HG03565 (cell line): ENCODE data around the gene SCRN1.
A peak's percentile ranks its signal among the peaks of the same experiment; 100 is the strongest.

Experiments used
- ATAC-seq: cut with Tn5 transposase; IDR thresholded peaks from one replicate; pipeline ENCODE4 v1.9.1; 2021; ENCODE audit warnings: mild to moderate bottlenecking, moderate library complexity; ENCODE audit not compliant: unreplicated experiment

The SCRN1 gene

GRCh38 chr7:29929018-29929807, 60.4 kb downstream of the SCRN1 start:
- ATAC-seq = no peak

DNA sequence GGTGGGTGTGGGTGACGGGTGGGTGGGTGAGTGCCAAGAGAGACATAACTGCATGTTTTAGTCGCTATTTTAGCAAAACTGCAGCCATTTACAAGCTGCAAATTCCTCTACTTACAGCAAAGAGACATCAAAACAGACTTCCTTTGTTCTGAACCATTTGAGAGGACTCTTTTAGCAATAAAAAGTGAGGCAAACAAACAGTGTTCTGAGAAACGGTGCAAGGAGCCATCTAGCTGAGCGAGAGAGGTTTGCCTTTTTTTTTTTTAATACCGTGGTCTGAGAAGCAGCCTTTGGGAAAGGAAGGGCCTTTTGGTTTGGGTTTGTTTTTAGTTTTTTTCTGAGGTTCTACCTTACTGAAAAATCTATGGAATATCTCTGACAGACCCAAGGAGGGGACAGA, 62.9 kb downstream of the SCRN1 start:
- no peak for ATAC-seq

DNA sequence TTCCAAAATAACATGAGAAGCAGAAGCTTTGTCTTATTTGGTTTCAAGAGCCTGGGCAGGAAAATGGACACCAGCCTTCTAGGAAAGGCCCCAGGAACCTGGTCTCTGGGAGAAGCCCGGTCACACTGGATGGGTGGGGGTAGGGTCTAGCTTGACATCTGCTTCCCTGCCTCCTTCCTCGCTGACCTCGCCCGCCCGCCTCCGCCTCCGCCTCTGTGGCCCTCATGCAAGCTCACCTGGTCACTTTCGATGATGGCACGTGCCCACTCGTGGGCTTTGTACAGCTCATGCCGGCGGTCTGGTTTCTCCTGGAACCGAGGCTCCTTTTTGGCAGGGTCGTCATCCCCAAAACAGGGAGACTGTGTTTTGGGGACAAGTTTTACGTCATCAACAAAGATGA, 63.4 kb downstream of the SCRN1 start:
- ATAC-seq = no peak

GRCh38 chr7:29924684-29925083, 64.9 kb downstream of the SCRN1 start:
- ATAC-seq = no peak

DNA sequence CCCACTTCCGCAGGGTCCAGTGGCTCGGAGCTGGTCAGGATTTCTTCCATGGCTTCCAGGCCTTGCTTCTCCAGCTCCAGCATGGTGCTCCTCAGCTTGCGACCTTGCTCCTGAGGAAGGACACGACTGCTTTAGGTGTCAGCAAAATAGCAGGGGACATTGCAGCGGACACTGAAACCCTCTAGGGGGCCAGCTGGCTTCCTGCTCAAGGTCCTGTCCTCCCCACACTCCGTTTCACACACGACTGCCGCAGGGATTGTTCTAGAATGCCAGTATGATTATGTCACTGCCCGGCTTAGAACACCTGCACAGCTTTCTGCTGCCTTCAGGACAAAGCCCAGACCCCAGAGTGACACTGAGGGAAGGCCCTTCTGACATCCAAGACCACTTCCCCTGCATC, 65.6 kb downstream of the SCRN1 start:
- no peak for ATAC-seq

- no peak for ATAC-seq
Measured at GRCh38 chr7:29922921-29923700, 66.5 kb downstream of the SCRN1 start.

DNA sequence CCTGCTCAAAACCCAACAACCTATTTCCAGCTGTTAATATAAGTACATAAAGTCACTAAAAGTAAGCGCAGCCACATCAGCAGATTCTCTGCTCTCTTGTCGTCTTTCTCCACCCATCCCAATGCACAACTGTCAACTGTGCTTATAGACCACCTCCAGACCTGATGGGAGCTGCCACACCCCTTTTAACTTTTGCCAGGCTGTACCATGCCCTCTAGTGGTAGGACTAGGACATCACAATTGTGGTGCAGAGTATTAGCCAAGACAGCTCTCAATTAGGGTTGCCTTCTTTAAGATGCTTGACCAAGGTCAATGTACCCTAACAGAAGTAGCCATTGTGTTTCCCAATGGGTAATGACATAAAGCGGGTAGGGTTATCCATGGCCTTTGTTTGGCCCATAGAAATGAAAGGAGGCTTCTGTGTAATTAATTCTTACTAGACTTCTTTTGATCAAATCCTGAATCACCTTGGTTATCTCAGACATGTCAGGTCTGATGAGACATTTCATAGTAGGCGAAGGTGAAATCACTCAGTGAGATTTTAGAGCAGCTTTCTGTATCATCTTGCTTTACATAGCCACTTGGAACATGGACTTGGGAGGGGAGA, 68.1 kb downstream of the SCRN1 start:
- ATAC-seq = peak; percentile 79

DNA sequence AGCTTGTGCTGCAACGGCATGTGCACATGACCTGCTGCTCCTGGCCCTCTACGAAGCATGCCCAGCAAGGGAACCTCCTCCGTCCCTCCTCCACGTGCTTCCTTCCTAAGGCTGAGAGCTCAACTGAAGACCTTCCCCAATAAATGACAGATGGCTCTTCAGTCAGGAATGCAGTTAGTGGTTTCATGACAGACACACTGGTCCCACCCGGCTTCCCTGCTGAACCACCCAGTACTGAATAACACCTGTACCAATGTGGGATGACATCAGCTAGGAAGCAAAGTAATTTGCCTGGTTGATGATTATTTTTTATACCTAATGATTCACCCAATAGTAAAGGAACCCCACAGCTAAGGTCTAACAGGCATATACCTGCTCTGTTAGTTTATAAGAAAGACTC, 69.1 kb downstream of the SCRN1 start:
- no peak for ATAC-seq

GRCh38 chr7:29919790-29920189, 69.8 kb downstream of the SCRN1 start:
- ATAC-seq = no peak

DNA sequence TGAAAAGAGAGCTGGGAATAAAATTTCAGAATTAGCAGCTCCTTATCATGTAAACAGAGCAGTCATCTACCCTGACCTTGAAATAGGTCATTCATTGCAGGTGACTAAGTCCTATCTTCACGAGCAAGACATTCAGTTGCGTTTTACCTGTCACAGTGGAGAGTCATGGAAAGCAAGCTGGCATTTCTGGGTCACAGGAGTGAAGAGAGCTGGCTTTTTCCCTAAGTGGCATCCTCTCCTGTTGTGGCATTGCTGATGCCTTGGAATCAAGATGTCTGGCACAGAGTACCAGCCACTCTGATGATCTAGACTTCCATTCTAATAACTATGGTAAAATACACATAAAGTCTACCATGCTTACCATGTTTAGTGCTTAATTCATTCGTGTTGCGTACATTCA, 70.8 kb downstream of the SCRN1 start:
- ATAC-seq = no peak

- ATAC-seq = no peak
Measured at GRCh38 chr7:29917641-29918040, 72.0 kb downstream of the SCRN1 start.

DNA sequence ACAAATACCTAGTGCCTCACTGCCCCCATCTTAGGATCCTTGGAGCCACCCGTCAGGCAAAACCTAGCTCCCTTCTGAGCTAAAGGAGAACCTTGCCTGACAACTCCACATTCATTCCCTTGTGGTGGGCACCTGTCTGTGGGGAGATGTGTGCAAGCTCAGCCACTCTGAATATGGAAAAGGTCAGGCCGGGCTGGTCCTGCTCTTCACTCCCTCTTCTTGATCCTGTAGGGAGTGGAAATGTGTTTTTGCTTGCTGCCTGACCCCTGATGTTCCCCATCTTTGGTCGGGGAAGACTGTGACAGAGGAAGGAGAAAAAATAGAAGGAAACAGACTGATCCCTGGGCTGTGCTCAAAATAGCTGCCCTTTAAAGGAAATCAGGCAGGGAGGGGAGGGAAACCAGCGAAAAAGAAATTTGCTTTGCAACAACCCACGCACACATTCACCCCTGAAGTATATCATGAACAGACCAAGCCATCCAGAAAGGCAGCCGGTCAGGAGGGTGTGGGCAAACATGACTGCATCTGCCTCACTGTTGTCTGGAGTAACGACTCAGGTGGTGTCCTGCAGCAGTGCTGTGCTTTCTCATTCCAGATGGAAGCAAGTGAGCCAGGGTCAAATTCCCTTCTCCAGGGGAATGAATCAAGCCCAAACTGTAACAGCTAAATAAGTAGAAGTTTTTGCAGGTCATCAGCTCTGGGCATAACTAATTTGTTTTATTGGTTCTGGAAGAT, 74.0 kb downstream of the SCRN1 start:
- no peak for ATAC-seq

DNA sequence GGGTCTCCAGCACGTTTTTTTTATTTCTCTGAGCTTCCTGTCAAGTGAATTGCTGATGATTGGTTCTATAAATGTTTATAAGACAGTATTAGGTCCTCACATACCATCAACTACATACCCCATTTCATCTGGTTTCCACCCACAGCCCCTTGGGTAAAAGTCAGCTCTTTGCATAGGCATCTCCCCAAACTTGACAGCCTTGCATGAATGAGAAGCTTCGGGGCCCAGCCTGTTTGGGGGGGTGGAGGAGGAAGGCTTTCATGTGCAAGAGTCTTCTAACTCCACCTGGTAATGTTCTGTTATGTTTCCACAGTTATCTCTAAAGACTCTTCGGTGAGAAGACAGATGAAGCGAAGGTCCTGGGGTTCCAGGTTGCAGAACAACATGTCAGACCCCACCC, 75.4 kb downstream of the SCRN1 start:
- no peak for ATAC-seq

DNA sequence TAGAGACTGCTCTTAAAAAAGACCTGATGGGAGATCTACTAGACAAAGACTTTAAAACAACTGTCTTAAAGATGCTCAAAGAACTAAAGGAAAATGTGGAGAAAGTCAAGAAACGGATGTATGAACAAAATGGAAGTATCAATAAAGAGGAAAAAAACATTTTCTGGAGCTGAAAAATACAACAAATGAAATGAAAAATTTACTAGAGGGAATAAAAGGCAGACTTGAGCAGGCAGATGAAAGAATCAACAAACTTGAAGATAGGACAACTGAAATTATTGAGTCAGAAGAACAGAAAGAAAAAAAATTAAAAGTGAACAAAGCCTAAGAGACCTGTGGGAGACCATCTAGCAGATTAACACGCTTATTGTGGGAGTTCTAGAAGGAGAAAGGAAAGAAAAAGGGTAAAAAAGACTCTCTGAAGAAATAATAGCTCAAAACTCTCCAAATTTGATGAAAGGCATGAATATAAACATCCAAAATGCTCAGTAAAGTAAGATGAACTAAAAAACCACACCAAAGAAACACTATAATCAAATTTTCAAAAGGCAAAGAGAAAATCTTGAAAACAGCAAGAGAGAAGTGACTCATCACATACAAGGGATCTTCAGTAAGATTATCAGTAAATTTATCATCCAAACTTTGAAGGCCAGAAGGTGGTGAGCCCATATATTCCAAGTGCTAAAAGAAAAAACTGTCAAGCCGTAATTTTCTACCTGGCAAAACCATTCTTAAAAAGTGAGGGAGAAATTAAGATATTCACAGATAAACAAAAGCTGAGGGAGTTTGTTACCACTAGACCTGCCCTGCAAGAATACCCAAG, 83.2 kb downstream of the SCRN1 start:
- ATAC-seq = no peak

DNA sequence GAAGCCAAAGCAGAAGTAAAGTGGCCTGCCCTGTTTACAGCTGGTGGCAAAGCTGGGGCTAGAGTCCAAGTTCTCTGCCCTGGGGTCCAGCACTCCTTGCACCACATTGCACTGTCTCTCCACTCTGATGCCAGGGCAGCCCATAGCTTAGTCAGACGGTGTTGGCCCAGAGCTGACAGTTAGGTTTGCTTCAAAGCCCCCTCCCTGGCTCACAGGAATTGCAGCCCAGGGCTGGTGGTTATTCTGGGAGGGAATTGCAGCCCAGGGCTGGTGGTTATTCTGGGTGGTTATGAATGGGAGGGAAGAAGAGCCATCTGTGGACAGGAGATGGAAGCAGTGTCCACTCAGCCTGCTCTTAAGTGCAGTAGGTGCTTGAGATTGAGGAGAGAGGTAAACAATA, 88.9 kb downstream of the SCRN1 start:
- no peak for ATAC-seq

GRCh38 chr7:29898301-29898700, 91.3 kb downstream of the SCRN1 start:
- no peak for ATAC-seq

GRCh38 chr7:29896685-29897411, 92.8 kb downstream of the SCRN1 start:
- no peak for ATAC-seq

DNA sequence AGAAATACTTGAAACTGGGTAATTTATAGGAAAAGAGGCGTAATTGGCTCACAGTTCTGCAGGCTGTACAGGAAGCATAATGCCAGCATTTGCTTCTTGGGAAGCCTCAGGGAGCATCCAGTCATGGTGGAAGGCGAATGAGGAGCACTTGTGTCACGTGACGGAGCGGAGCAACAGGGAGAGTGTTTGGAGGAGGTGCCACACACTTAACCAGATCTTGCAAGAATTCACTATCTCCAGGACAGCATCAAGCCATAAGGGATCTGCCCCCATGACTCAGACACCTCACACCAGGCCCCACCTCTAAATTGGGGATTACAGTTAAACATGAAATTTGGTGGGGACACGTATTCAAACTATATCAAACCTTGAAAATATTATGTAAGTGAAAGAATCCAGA, 94.0 kb downstream of the SCRN1 start:
- no peak for ATAC-seq

GRCh38 chr7:29894256-29894655, 95.3 kb downstream of the SCRN1 start:
- no peak for ATAC-seq
